Hematopoietic multipotent progenitor cell treated with erythropoietin and hydrocortisone succinate and interleukin-3 and kit ligand, for 6 days (in vitro differentiated cells): ENCODE measurements around the gene MRPL23.

ENCODE experiments used
- DNase-seq: peaks from one replicate; pipeline ENCODE4 v3.0.0-alpha.2; 2015

Gene MRPL23

GRCh38 chr11:1959786-1960185, 12.7 kb downstream of the MRPL23 start:
- no peak for DNase-seq

- DNase-seq, result no peak
Observed at GRCh38 chr11:1963864-1964263, 16.7 kb downstream of the MRPL23 start.

GRCh38 chr11:1964348-1964747, 17.2 kb downstream of the MRPL23 start:
- no peak for DNase-seq

GRCh38 chr11:1964955-1965354, 17.8 kb downstream of the MRPL23 start:
- DNase-seq, result no peak

- DNase-seq, result no peak
Observed at GRCh38 chr11:1966531-1966930, 19.4 kb downstream of the MRPL23 start.

GRCh38 chr11:1967641-1968225, 20.6 kb downstream of the MRPL23 start:
- DNase-seq, result no peak

GRCh38 chr11:1968454-1969002, 21.4 kb downstream of the MRPL23 start:
- DNase-seq, result no peak

GRCh38 chr11:1969035-1969434, 21.9 kb downstream of the MRPL23 start:
- DNase-seq, result no peak

GRCh38 chr11:1969776-1970175, 22.6 kb downstream of the MRPL23 start:
- no peak for DNase-seq

- no peak for DNase-seq
Observed at GRCh38 chr11:1970956-1971355, 23.8 kb downstream of the MRPL23 start.

- no peak for DNase-seq
Observed at GRCh38 chr11:1975185-1975584, 28.1 kb downstream of the MRPL23 start.

- no peak for DNase-seq
Observed at GRCh38 chr11:1978720-1979473, 31.8 kb downstream of the MRPL23 start.

GRCh38 chr11:1979607-1980006, 32.5 kb downstream of the MRPL23 start:
- DNase-seq, result no peak

- no peak for DNase-seq
Observed at GRCh38 chr11:1982873-1983600, 35.9 kb downstream of the MRPL23 start.

- no peak for DNase-seq
Observed at GRCh38 chr11:1983601-1983961, 36.4 kb downstream of the MRPL23 start.

GRCh38 chr11:1987024-1987423, 39.9 kb downstream of the MRPL23 start:
- DNase-seq, result no peak

- DNase-seq, result no peak
Observed at GRCh38 chr11:1988174-1988573, 41.0 kb downstream of the MRPL23 start.

GRCh38 chr11:1988667-1989317, 41.7 kb downstream of the MRPL23 start:
- DNase-seq, result no peak

GRCh38 chr11:1989953-1990352, 42.8 kb downstream of the MRPL23 start:
- DNase-seq, result no peak

- no peak for DNase-seq
Observed at GRCh38 chr11:1990872-1991578, 43.9 kb downstream of the MRPL23 start.

GRCh38 chr11:1992111-1992510, 45.0 kb downstream of the MRPL23 start:
- DNase-seq, result no peak

GRCh38 chr11:1994121-1994520, 47.0 kb downstream of the MRPL23 start:
- no peak for DNase-seq

- no peak for DNase-seq
Observed at GRCh38 chr11:1997755-1998154, 50.6 kb downstream of the MRPL23 start, which contains the start of gene H19. TSS of gene H19 (minus strand) at chr11:1997842.
